CD4-positive, alpha-beta T cell treated with Interleukin-2 at 100 ng/mL for 4 hours (primary cell): ENCODE data around the gene PABPC1L.
A peak's percentile ranks its signal among the peaks of the same experiment; 100 is the strongest.
"Not testable (repeated sequence)": the region's sequence is repeated elsewhere in the genome, so short reads cannot be mapped to it uniquely, and the experiment has no call there.

Experiments used
- DNase-seq: peaks from one replicate; pipeline ENCODE4 v3.0.0-alpha.2; 2020; ENCODE audit warnings: low spot score

Gene PABPC1L

GRCh38 chr20:44909872-44910689, at the start of gene PABPC1L:
Gene PABPC1L, plus strand, starts transcription at chr20:44910060. Its CDS starts 84 bp downstream, at chr20:44910144.
- DNase-seq = peak; percentile 68

GRCh38 chr20:44861531-44862006, 48.3 kb upstream of the PABPC1L start:
- DNase-seq = no peak

GRCh38 chr20:44862286-44862685, 47.6 kb upstream of the PABPC1L start:
- DNase-seq = no peak

- DNase-seq = not testable (repeated sequence)
Measured at GRCh38 chr20:44863365-44864084, 46.3 kb upstream of the PABPC1L start.

GRCh38 chr20:44864493-44864892, 45.4 kb upstream of the PABPC1L start:
- not testable (repeated sequence) for DNase-seq

GRCh38 chr20:44866703-44867335, 43.0 kb upstream of the PABPC1L start:
- no peak for DNase-seq

GRCh38 chr20:44869471-44869870, 40.4 kb upstream of the PABPC1L start:
- DNase-seq = no peak

- DNase-seq = not testable (repeated sequence)
Measured at GRCh38 chr20:44882360-44882759, 27.5 kb upstream of the PABPC1L start.

- DNase-seq = no peak
Measured at GRCh38 chr20:44883214-44883902, 26.5 kb upstream of the PABPC1L start.

- DNase-seq = no peak
Measured at GRCh38 chr20:44884907-44885391, 24.9 kb upstream of the PABPC1L start.

GRCh38 chr20:44885392-44886265, 24.2 kb upstream of the PABPC1L start, which contains the start of gene YWHAB:
Gene YWHAB, plus strand, starts transcription at chr20:44885705. Its CDS starts 15,829 bp downstream, at chr20:44901534.
- peak; percentile 97 for DNase-seq

GRCh38 chr20:44886266-44886651, 23.6 kb upstream of the PABPC1L start:
- no peak for DNase-seq

GRCh38 chr20:44886828-44887227, 23.0 kb upstream of the PABPC1L start:
- DNase-seq = no peak

GRCh38 chr20:44887466-44887865, 22.4 kb upstream of the PABPC1L start:
- DNase-seq = no peak

- DNase-seq = no peak
Measured at GRCh38 chr20:44888226-44889103, 21.4 kb upstream of the PABPC1L start.

- no peak for DNase-seq
Measured at GRCh38 chr20:44891826-44892225, 18.0 kb upstream of the PABPC1L start.

GRCh38 chr20:44894959-44895358, 14.9 kb upstream of the PABPC1L start:
- no peak for DNase-seq

- no peak for DNase-seq
Measured at GRCh38 chr20:44896583-44896982, 13.3 kb upstream of the PABPC1L start.

- DNase-seq = no peak
Measured at GRCh38 chr20:44897133-44897532, 12.7 kb upstream of the PABPC1L start.
